T-helper 2 cell (primary cell): Measurements from ENCODE around the gene PRKCSH.
"Not testable (repeated sequence)": the region's sequence is repeated elsewhere in the genome, so short reads cannot be mapped to it uniquely, and the experiment has no call there.

ENCODE experiments used
- DNase-seq, 5 experiments: peaks; one replicate each; pipeline versions ENCODE4 v3.0.0 to v3.0.0-alpha.2; 2012 to 2022

The PRKCSH gene

GRCh38 chr19:11451327-11451870 lies 16.0 kb downstream of the PRKCSH start:
- no peak for DNase-seq

GRCh38 chr19:11451871-11452619 lies 16.6 kb downstream of the PRKCSH start:
- no peak for DNase-seq

- DNase-seq: no peak
Observed at GRCh38 chr19:11452620-11453310, 17.3 kb downstream of the PRKCSH start.

DNA sequence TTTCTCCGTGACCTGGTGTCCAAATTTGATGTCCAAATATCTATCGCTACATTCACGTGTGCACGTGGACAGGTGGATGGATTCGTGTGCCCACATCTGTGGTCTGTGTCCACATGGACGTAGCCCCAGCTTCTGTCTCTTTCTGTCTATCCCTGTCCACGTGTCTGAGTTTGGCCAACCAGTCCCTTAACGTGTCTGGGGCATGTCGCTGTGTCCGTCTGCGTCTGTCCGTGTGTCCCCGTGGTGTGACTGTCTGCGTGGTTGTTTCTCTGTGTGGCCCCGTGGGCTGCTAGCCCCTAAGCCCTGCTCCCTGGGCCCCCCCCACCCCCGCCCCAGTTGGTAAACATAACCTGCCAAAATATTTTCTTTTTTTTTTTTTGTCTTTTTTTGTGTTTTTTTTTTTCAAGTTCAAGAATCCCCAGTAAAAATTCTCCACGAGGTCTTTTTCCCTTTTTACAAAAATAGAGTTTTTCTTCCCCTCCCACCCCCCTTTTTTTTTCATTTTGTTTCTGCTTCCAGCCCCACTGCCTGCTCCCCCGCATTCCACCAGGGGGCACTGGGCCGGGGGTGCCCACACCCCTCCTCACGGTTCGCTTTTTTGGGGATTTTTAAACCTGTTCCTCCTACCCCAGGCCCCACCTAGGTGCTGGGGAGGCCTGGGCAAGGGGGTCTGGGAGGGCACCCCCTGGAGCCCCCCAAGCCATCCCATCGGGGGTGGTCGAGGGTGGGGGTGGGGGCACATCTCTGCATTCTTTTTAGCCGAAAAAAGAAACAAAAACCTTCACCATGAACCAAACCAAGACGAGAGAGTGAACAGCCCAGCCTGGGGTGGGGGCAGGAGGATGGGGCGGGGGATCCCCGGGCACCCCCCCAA lies 18.3 kb downstream of the PRKCSH start:
- DNase-seq: peak in 1 of 5 experiments; percentile 21

- not testable (repeated sequence) for DNase-seq
Observed at GRCh38 chr19:11455233-11455554, 19.8 kb downstream of the PRKCSH start.

DNA sequence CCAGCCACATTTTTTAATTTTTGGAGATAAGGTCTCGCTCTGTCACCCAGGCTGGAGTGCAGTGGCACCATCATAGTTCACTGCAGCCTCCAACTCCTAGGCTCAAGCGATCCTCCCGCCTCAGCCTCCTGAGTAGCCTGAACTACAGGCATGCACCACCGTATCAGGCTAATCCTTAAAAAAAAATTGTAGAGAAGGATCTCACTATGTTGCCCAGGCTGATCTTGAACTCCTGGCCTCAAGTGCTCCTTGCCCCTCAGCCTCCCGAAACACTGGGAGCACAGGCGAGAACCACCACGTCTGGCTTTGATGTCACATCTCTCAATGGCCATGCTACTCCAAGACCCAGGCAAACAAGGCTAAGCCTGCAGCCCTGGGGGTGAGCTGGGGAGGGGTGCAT lies 21.2 kb downstream of the PRKCSH start:
- DNase-seq: no peak

DNA sequence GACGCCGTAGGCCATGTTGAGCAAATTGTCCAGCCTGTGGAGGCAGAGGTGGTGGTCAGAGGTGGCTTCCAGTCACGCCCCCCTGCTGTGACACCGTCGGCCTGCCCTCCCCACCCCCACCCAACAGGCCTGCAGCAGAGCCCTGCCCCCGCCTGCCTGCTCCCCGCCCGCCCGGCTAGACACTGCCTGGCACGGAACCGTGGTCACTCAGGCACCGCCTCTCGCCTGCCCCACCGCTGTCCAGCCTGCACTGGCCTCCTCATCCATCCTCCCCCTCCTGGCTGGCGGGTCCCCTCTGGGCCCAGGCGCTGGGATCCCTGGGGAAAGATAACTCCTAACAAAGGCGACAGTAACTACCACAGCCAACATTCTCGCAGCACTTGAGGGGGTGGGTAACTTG lies 21.7 kb downstream of the PRKCSH start:
- no peak for DNase-seq

GRCh38 chr19:11457831-11458230 lies 22.4 kb downstream of the PRKCSH start:
- DNase-seq: no peak

DNA sequence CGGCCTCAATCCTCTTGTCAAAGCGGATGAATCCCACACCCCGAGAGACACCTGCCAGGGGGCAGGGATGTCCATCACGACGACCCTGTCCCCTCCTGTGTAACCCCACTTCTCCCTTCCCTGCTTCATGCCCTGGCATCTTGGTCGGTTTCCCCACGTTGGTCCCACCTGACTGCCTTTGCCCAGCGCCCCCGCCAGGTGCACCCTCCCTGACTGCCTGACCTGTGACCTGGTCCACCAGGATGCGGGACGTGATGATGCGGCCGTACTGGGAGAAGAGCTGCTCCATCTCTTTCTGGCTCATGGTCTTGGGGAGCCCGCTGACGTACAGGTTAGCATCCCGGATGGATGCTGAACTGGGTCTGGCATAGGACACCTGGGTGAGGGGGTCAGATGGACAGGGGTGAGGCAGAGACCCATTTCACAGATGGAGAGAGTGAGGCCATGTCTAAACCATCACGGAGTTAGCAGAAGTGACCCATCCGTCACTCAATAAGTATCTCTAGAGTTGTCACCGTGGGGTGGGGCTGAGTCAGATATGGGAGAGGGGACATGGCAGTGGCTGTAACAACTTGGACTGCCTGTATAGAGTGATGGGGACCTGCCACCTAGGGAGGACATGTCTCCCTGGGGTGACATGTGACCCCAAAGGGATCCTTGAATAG lies 22.9 kb downstream of the PRKCSH start:
- DNase-seq: no peak

- not testable (repeated sequence) for DNase-seq
Observed at GRCh38 chr19:11458912-11459311, 23.5 kb downstream of the PRKCSH start.

DNA sequence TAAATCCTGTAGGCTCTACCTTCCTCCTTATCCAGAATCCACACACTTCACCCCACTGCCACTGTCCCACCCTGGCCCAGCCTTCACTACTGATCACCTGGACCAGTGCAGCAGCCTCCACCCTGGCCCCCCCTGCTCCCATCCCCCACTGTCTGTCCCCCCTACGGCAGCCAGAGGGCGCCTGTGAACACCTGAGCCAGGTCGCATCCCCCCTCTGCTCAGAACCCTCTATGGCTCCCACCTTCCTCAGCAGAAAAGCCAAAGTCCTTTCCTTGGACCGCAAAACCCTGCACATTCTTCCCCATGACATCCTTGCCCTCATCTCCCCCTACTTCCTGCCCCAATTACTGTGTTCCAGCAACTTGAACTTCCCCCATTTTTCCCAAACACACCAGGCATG lies 24.8 kb downstream of the PRKCSH start:
- no peak for DNase-seq

DNA sequence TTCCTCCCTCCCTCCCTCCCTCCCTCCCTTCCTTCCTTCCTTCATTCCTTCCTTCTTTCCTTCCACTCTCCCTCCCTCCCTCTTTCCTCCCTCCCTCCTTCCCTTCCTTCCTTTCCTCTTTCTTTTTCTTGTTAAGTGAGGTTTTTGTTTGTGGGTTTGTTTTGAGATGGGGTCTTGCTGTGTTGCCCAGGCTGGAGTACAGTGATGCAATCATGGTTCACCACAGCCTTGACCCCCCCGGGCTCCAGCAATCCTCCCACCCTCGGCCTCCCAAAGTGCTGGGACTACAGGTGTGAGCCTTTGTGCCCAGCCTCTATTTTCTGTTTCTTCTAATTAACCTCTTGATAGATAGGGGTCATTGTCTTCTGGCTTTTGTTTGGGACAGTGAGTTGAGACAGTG lies 26.0 kb downstream of the PRKCSH start:
- no peak for DNase-seq

DNA sequence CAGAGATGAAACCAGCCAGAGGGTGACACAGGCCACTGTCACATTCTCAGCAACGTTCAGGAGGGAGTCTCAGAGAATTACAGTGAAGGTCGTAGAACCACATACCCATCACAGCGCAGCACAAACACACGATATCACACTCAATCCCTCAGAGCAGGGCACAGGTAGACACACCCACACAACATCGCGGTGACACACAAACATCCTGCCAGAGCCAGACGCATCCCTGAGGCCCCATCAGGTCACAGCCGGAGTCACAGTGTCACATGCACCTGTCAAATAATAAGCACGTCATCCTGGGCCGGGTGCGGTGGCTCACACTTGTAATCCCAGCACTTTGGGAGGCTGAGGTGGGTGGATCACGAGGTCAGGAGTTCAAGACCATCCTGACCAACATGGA lies 28.0 kb downstream of the PRKCSH start:
- peak in 1 of 5 experiments; percentile 55 for DNase-seq

GRCh38 chr19:11464333-11465265 lies 29.2 kb downstream of the PRKCSH start:
- DNase-seq: no peak

DNA sequence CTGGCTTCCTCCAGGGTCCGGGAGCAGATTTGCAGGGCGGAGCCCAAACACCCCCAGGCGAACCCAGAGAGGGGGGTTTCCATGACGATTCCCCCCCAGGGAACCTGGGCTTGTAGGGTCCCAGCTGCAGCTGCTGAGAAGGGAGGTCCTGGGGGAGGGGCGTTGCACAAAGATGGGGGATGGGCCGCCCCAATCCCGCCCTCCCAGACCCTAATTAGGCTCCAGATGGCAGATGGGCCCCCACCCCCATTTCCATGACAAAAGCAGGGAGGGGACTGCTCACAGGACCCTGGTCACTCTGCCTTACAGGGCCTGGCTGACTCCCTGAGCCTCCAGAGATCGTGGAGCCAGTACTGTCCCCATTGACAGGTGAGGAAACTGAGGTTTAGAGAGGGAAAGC lies 30.2 kb downstream of the PRKCSH start:
- no peak for DNase-seq

- not testable (repeated sequence) for DNase-seq
Observed at GRCh38 chr19:11468266-11468845, 32.9 kb downstream of the PRKCSH start.

GRCh38 chr19:11473725-11474124 lies 38.3 kb downstream of the PRKCSH start:
- DNase-seq: no peak

GRCh38 chr19:11475343-11475742 lies 39.9 kb downstream of the PRKCSH start:
- DNase-seq: not testable (repeated sequence)

- DNase-seq: no peak
Observed at GRCh38 chr19:11475861-11476260, 40.4 kb downstream of the PRKCSH start.

DNA sequence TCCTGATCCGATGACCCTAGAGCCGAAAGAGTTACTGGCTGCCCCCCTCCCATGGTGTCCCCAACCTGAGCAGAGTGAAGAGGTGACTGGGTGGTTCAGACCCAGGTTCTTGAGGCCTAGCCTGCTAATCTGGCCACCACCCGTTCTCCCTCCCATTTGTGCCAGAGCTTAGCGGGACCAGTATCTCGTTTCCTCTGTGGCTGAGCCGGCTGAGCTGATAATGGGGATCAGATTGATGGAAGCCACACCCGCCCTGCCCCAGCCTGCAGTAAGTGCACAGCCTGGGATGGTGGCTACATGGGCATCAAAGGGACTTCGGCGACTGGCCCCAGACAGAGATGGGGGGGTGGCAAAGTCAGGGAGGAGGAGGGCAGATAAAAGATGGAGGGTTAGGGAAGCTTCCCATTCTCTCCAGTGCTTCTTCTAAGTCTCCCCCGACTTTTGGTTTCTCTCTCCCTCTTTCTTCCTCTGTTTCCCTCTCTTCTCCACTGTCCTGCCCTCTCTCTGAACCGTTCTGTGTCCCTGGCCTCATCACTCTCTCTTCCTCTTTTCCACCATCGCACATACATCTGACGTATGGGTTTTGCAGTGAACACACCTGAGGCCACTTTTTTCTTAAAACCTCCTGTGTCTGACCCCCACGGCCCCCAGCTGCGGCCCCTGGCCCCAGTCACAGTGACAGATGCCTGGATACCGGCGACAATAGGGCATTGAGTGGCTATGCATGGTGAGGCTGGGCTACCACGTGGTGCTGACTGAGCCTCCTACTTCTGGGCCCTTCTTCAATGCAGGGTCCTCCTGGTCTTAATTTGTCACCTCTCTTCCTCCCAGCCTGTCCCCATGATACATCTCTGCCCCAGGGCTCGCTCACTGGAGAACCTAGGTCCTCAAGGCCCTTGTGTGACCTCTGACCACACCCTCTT lies 43.0 kb downstream of the PRKCSH start:
- DNase-seq: no peak
